Measurements from ENCODE around the gene PTPN21. TPM values are rescaled to one million over a fixed set of nuclear protein-coding genes. Genes with fewer than 3 reads are reported as not detected.

PTPN21 gene
- total and polyA plus RNA-seq, 2 donors: 0.99 to 3.5 TPM

- Histone ChIP-seq H3K27me3 (ENCODE audit: control insufficient read depth in 2 of 2, insufficient read depth in 1 of 2, low read length in 1 of 2) (no peaks in the 10 kb centered on the region), H3K9me3 (ENCODE audit: control insufficient read depth in 2 of 2, insufficient read depth in 1 of 2, low read length in 1 of 2) (no peaks in the 10 kb centered on the region), H3K36me3 (ENCODE audit: control insufficient read depth in 2 of 2, insufficient read depth in 2 of 2, low read length in 1 of 2) (no peaks in the 10 kb centered on the region), H3K4me3 (ENCODE audit: low read length in 2 of 2) (no peak overlapping the region), H3K4me1 (ENCODE audit: control insufficient read depth in 2 of 2, insufficient read depth in 2 of 2, low read length in 2 of 2) (no peaks in the 10 kb centered on the region), H3K27ac (ENCODE audit: low read depth in 1 of 2, low read length in 1 of 2) (no peak overlapping the region)
- no peak for DNase-seq (ENCODE audit: low read depth in 6 of 9, low spot score in 9 of 9)
- 88% methylated on average over 4 of the region's 4 CpGs for WGBS
These were observed 52.1 kb downstream of the PTPN21 start for GRCh38 chr14:88502740-88503139.

GRCh38 chr14:88500611-88501010 is 54.2 kb downstream of the PTPN21 start:
- 95% methylated on average over 2 of the region's 2 CpGs for WGBS
- H3K36me3 ChIP-seq (ENCODE audit: control insufficient read depth in 2 of 2, insufficient read depth in 2 of 2, low read length in 1 of 2): no peaks in the 10 kb centered on the region
- DNase-seq (ENCODE audit: low read depth in 6 of 9, low spot score in 9 of 9): no peak

GRCh38 chr14:88499225-88499624 is 55.6 kb downstream of the PTPN21 start:
- 97% methylated on average over 6 of the region's 6 CpGs for WGBS
- H3K9me3 ChIP-seq (ENCODE audit: control insufficient read depth in 2 of 2, insufficient read depth in 1 of 2, low read length in 1 of 2): no peaks in the 10 kb centered on the region
- no peaks in the 10 kb centered on the region for H3K27me3 ChIP-seq (ENCODE audit: control insufficient read depth in 2 of 2, insufficient read depth in 1 of 2, low read length in 1 of 2)
- no peaks in the 10 kb centered on the region for H3K36me3 ChIP-seq (ENCODE audit: control insufficient read depth in 2 of 2, insufficient read depth in 2 of 2, low read length in 1 of 2)
- no peak overlapping the region for H3K27ac ChIP-seq (ENCODE audit: low read depth in 1 of 2, low read length in 1 of 2)
- H3K4me1 ChIP-seq (ENCODE audit: control insufficient read depth in 2 of 2, insufficient read depth in 2 of 2, low read length in 2 of 2): no peaks in the 10 kb centered on the region
- no peak overlapping the region for H3K4me3 ChIP-seq (ENCODE audit: low read length in 2 of 2)
- DNase-seq (ENCODE audit: low read depth in 6 of 9, low spot score in 9 of 9): no peak

More at GRCh38 chr14:88500611-88501010, 54.2 kb downstream of the PTPN21 start:
- Histone ChIP-seq H3K4me3 (ENCODE audit: low read length in 2 of 2) (no peak overlapping the region), H3K27ac (ENCODE audit: low read depth in 1 of 2, low read length in 1 of 2) (no peak overlapping the region), H3K27me3 (ENCODE audit: control insufficient read depth in 2 of 2, insufficient read depth in 1 of 2, low read length in 1 of 2) (no peaks in the 10 kb centered on the region), H3K4me1 (ENCODE audit: control insufficient read depth in 2 of 2, insufficient read depth in 2 of 2, low read length in 2 of 2) (no peaks in the 10 kb centered on the region), H3K9me3 (ENCODE audit: control insufficient read depth in 2 of 2, insufficient read depth in 1 of 2, low read length in 1 of 2) (no peaks in the 10 kb centered on the region)

GRCh38 chr14:88496414-88496813 is 58.4 kb downstream of the PTPN21 start:
- 97% methylated on average over 3 of the region's 3 CpGs for WGBS
- H3K36me3 ChIP-seq (ENCODE audit: control insufficient read depth in 2 of 2, insufficient read depth in 2 of 2, low read length in 1 of 2): no peaks in the 10 kb centered on the region
- no peaks in the 10 kb centered on the region for H3K9me3 ChIP-seq (ENCODE audit: control insufficient read depth in 2 of 2, insufficient read depth in 1 of 2, low read length in 1 of 2)
- H3K27ac ChIP-seq (ENCODE audit: low read depth in 1 of 2, low read length in 1 of 2): no peak overlapping the region
- no peaks in the 10 kb centered on the region for H3K27me3 ChIP-seq (ENCODE audit: control insufficient read depth in 2 of 2, insufficient read depth in 1 of 2, low read length in 1 of 2)
- no peak for DNase-seq (ENCODE audit: low read depth in 6 of 9, low spot score in 9 of 9)
- H3K4me3 ChIP-seq (ENCODE audit: low read length in 2 of 2): no peak overlapping the region
- H3K4me1 ChIP-seq (ENCODE audit: control insufficient read depth in 2 of 2, insufficient read depth in 2 of 2, low read length in 2 of 2): no peaks in the 10 kb centered on the region

GRCh38 chr14:88493392-88494185 is 61.2 kb downstream of the PTPN21 start:
- DNase-seq (ENCODE audit: low read depth in 6 of 9, low spot score in 9 of 9): no peak
- no peaks in the 10 kb centered on the region for H3K9me3 ChIP-seq (ENCODE audit: control insufficient read depth in 2 of 2, insufficient read depth in 1 of 2, low read length in 1 of 2)
- no peaks in the 10 kb centered on the region for H3K27me3 ChIP-seq (ENCODE audit: control insufficient read depth in 2 of 2, insufficient read depth in 1 of 2, low read length in 1 of 2)
- no peak overlapping the region for H3K27ac ChIP-seq (ENCODE audit: low read depth in 1 of 2, low read length in 1 of 2)
- H3K4me3 ChIP-seq (ENCODE audit: low read length in 2 of 2): no peak overlapping the region
- no peaks in the 10 kb centered on the region for H3K4me1 ChIP-seq (ENCODE audit: control insufficient read depth in 2 of 2, insufficient read depth in 2 of 2, low read length in 2 of 2)
- 89% methylated on average over 6 of the region's 6 CpGs for WGBS
- H3K36me3 ChIP-seq (ENCODE audit: control insufficient read depth in 2 of 2, insufficient read depth in 2 of 2, low read length in 1 of 2): no peaks in the 10 kb centered on the region

- peak; percentile 32 to 83 (median 62) for DNase-seq (ENCODE audit: low read depth in 6 of 9, low spot score in 9 of 9)
- H3K27me3 ChIP-seq (ENCODE audit: control insufficient read depth in 2 of 2, insufficient read depth in 1 of 2, low read length in 1 of 2): no peaks in the 10 kb centered on the region
- H3K27ac ChIP-seq (ENCODE audit: low read depth in 1 of 2, low read length in 1 of 2): no peak overlapping the region
- 57% methylated on average over 12 of the region's 12 CpGs for WGBS
- H3K4me3 ChIP-seq (ENCODE audit: low read length in 2 of 2): no peak overlapping the region
- no peaks in the 10 kb centered on the region for H3K9me3 ChIP-seq (ENCODE audit: control insufficient read depth in 2 of 2, insufficient read depth in 1 of 2, low read length in 1 of 2)
- H3K4me1 ChIP-seq (ENCODE audit: control insufficient read depth in 2 of 2, insufficient read depth in 2 of 2, low read length in 2 of 2): no peaks in the 10 kb centered on the region
- no peaks in the 10 kb centered on the region for H3K36me3 ChIP-seq (ENCODE audit: control insufficient read depth in 2 of 2, insufficient read depth in 2 of 2, low read length in 1 of 2)
These were observed 62.3 kb downstream of the PTPN21 start for GRCh38 chr14:88492272-88493089.

GRCh38 chr14:88490168-88490567 is 64.6 kb downstream of the PTPN21 start:
- H3K4me1 ChIP-seq (ENCODE audit: control insufficient read depth in 2 of 2, insufficient read depth in 2 of 2, low read length in 2 of 2): no peaks in the 10 kb centered on the region
- no peaks in the 10 kb centered on the region for H3K9me3 ChIP-seq (ENCODE audit: control insufficient read depth in 2 of 2, insufficient read depth in 1 of 2, low read length in 1 of 2)
- no peak overlapping the region for H3K27ac ChIP-seq (ENCODE audit: low read depth in 1 of 2, low read length in 1 of 2)
- H3K4me3 ChIP-seq (ENCODE audit: low read length in 2 of 2): no peak overlapping the region
- DNase-seq (ENCODE audit: low read depth in 6 of 9, low spot score in 9 of 9): no peak
- over 99% methylated on average over 6 of the region's 6 CpGs for WGBS
- no peaks in the 10 kb centered on the region for H3K36me3 ChIP-seq (ENCODE audit: control insufficient read depth in 2 of 2, insufficient read depth in 2 of 2, low read length in 1 of 2)
- no peaks in the 10 kb centered on the region for H3K27me3 ChIP-seq (ENCODE audit: control insufficient read depth in 2 of 2, insufficient read depth in 1 of 2, low read length in 1 of 2)

- Histone ChIP-seq H3K27ac (ENCODE audit: low read depth in 1 of 2, low read length in 1 of 2) (no peak overlapping the region), H3K9me3 (ENCODE audit: control insufficient read depth in 2 of 2, insufficient read depth in 1 of 2, low read length in 1 of 2) (no peaks in the 10 kb centered on the region), H3K4me1 (ENCODE audit: control insufficient read depth in 2 of 2, insufficient read depth in 2 of 2, low read length in 2 of 2) (no peaks in the 10 kb centered on the region), H3K27me3 (ENCODE audit: control insufficient read depth in 2 of 2, insufficient read depth in 1 of 2, low read length in 1 of 2) (no peaks in the 10 kb centered on the region), H3K36me3 (ENCODE audit: control insufficient read depth in 2 of 2, insufficient read depth in 2 of 2, low read length in 1 of 2) (no peaks in the 10 kb centered on the region), H3K4me3 (ENCODE audit: low read length in 2 of 2) (no peak overlapping the region)
- no peak for DNase-seq (ENCODE audit: low read depth in 6 of 9, low spot score in 9 of 9)
- 90% methylated on average over 6 of the region's 6 CpGs for WGBS
These were observed 65.9 kb downstream of the PTPN21 start for GRCh38 chr14:88488897-88489296.

GRCh38 chr14:88488081-88488480 is 66.7 kb downstream of the PTPN21 start:
- H3K9me3 ChIP-seq (ENCODE audit: control insufficient read depth in 2 of 2, insufficient read depth in 1 of 2, low read length in 1 of 2): no peaks in the 10 kb centered on the region
- no peak for DNase-seq (ENCODE audit: low read depth in 6 of 9, low spot score in 9 of 9)
- H3K4me1 ChIP-seq (ENCODE audit: control insufficient read depth in 2 of 2, insufficient read depth in 2 of 2, low read length in 2 of 2): no peaks in the 10 kb centered on the region
- no peak overlapping the region for H3K4me3 ChIP-seq (ENCODE audit: low read length in 2 of 2)
- H3K27me3 ChIP-seq (ENCODE audit: control insufficient read depth in 2 of 2, insufficient read depth in 1 of 2, low read length in 1 of 2): no peaks in the 10 kb centered on the region
- 92% methylated on average over 7 of the region's 7 CpGs for WGBS
- H3K27ac ChIP-seq (ENCODE audit: low read depth in 1 of 2, low read length in 1 of 2): no peak overlapping the region
- no peaks in the 10 kb centered on the region for H3K36me3 ChIP-seq (ENCODE audit: control insufficient read depth in 2 of 2, insufficient read depth in 2 of 2, low read length in 1 of 2)

Measured in thymus (tissue), 11 donors.